ENCODE results near the gene PPP1CA.

GRCh38 chr11:67369801-67370284, 31.8 kb downstream of the PPP1CA start:
- no peak for TF ChIP-seq CTCF (IDR thresholded peaks at IDR 0.05 in 2 of 3, conservative IDR thresholded peaks at IDR 0.05 in 1 of 3; ENCODE audit: borderline replicate concordance in 1 of 3, insufficient read depth in 1 of 3, low read depth in 2 of 3, low read length in 2 of 3)
- no peak for TF ChIP-seq EZH2phosphoT487 (IDR thresholded peaks at IDR 0.05; ENCODE audit: borderline replicate concordance)
- no peak for TF ChIP-seq ZFX (IDR thresholded peaks at IDR 0.05)
- no peak for TF ChIP-seq EZH2 (IDR thresholded peaks at IDR 0.05)
- no peak for TF ChIP-seq YY1 (IDR thresholded peaks at IDR 0.05; ENCODE audit: extremely low read depth, insufficient replicate concordance, low read depth, low read length)
- no peak for TF ChIP-seq POLR2A (IDR thresholded peaks at IDR 0.05; ENCODE audit: borderline replicate concordance, extremely low read depth, insufficient read depth, insufficient read length)
- no peak for TF ChIP-seq REST (IDR thresholded peaks at IDR 0.05; ENCODE audit: low read depth)
- TF ChIP-seq FOSL1 (IDR thresholded peaks at IDR 0.05; ENCODE audit: low read depth) = no peak
